GM18498 (cell line): ENCODE data around the gene GTPBP1.
A peak's percentile ranks its signal among the peaks of the same experiment; 100 is the strongest.

ENCODE experiments used
- ATAC-seq: cut with Tn5 transposase; IDR thresholded peaks from one replicate; pipeline ENCODE4 v1.9.1; 2021; ENCODE audit warnings: mild to moderate bottlenecking, moderate library complexity; ENCODE audit not compliant: unreplicated experiment

GTPBP1 gene

DNA sequence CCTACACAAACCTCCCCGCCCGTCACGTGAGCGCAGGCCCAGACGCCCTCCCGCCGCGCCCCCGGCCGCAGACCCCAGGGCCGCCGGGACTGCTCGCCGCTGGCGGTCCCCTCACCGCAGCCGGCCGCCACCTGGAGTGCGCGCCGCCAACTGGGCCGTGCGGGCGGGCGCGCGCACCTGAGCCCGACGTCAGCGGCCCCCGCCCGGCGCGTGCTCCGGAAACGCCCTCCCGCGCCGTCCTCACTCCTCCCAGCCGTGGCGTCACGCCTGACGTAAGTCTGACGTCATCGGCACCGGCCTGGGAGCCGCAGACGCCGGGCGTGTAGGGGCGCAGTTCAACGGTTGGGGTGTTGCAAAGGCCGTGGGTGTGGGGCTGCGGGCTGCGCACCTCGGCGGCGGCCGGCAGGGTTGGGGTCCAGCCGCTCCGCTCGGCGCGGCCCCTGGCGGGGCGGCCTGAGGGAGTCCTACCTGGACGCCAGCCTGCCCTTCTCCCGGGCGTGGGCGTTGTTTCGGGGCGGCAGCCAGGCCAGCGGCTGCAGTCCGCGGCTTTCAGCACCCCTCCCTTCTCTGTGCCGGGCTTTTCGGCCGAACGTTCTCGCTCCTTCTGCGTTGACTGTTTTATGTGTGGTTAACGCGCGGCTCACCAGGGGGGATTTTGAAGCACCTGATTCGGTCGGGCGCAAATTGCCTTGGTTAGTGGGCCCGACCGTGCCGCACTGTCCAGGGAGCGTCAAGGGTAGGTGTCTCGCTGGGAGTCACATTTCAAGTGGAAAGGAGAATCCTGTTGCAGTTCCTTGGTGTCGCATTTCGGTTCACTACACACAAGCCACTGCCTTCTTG lies 4.7 kb upstream of the GTPBP1 start, which contains the start of gene JOSD1:
JOSD1 (minus strand) TSS at position 155 of the 840 bp plus-strand sequence. CDS start 956 bp downstream, outside the sequence.
- peak; percentile 47 for ATAC-seq

- ATAC-seq: no peak
These were observed 1.0 kb upstream of the GTPBP1 start for GRCh38 chr22:38704654-38705234.

DNA sequence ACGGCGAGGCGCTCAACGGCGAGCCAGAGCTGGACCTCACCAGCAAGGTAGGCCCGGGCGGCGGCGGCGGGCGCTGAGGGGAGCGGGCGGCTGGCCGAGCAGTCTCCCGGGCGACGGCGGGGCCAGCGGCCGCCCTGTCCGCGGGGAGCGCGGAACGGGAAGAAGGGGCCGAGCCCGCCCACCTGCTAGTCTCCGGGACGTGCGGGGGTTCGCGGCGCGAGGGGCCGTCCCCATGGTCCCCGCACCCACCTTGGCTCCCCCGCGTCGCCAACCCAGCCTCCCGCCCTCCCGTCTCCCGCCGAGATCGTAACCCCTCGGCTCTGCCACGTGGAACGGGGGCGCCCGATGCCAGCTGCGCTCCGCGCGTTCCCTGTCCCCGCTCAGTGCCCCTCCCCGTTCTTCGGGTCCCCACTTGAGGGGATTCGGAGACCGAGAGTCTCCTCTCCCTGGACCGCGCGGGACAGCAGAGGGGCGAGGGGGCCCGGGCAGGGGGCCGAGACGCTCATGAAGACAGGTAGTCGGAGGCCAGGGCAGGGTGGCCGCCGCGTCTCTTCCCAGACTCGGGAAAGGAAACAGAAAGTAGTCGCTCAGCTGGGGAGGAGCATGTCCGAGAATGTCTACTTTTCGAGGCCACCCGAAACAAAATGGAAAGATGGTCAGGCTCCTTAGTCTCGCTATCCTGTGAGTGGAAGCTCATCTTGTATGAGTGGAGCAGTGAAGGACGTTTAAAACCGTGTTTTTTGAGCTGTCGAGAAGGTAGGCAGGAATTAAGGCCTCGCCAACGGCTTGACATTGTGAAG lies 557 bp downstream of the GTPBP1 start:
- peak; percentile 5 for ATAC-seq

- no peak for ATAC-seq
These were observed 1.1 kb downstream of the GTPBP1 start for GRCh38 chr22:38706901-38707195.

- ATAC-seq: no peak
These were observed 1.6 kb downstream of the GTPBP1 start for GRCh38 chr22:38707346-38707745.

DNA sequence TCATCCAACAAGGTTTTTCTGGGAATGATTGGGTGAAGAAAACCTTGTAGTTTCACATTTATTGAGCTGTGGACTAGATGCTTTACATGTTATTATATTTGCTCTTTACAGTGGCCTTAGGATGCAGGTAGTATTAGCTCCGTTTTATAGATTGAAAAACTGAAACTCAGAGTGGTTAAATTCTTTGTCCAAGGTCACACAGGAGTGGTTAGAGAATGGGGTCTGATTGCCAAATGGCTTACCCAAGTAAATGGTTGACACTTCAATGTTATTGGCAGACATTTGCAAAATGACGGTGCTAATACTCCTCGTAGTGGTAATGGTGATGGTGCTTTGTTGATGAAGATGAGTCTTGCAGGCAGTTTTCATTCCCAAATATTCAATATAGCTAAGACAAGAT lies 2.2 kb downstream of the GTPBP1 start:
- ATAC-seq: no peak

DNA sequence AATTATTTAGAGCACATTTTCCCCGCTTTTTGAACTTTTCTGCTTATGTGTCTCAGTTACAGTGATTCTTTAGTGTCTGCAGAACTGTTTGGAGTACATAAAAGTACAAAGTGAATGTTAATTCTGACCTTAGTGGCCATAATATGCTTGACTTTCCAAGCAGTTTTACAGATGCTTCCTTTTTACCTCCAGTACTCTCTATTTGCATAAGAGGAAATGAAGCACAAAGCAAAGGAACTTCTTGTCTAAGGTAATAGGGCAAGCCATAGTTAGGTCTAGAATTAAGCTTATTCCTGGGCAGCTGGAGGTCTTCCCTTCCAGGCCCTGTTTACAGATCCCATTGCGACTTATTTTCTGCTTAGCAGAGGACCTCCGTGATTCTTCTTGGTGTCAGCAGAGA lies 3.6 kb downstream of the GTPBP1 start:
- no peak for ATAC-seq

DNA sequence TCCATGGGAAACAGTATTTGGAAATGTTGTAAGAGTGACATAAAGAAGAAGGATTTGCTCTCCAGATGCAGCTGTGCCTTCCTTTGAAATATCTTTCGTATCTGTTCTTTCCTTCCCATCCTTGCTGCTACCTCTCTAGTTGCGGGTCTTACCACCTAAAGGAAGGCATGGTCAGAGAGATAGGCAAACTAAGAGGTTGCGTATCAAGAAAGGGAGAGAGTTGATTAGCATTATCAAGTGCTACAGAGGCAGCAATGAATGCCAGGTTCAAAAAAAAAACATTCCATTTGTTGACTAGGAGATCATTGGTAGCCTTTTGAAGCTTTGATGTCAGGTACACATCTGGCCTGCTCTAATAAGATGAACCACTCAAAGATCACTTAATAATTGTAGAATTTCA lies 4.6 kb downstream of the GTPBP1 start:
- ATAC-seq: no peak

GRCh38 chr22:38710866-38711265 lies 5.1 kb downstream of the GTPBP1 start:
- no peak for ATAC-seq

DNA sequence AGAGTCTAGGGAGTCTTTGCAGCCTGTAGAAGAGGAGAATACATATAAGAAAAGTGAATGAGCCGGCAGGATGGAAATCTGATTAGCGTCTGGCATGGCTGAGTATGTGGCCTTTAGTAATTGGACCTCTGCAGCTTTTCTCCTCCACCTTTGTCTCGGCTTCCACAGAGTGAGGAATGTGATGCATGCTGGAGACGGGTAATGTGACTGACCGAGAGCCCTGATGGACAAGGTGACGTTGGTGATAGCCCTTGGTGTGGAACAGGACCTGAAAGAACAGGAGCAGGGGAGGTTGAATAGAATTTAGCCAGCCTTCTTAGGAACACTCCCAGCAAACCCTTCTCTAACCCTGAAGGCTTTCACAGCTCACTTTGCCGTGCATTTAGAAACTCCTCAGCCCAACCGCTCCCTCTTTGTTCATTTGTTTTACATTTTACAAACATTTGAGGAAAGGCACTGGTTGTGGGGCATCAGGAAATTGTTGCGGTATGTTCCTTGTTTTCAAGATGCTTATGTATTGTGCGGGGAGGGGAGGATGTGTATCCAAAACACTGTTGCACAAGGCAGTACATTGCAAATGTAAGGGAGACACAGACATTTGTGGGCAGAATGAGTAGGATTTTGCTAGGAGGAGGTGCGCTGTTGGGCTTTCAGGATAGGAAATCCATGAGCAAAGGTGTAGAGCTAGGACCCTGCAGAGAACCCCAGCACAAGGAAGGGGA lies 6.9 kb downstream of the GTPBP1 start:
- no peak for ATAC-seq

DNA sequence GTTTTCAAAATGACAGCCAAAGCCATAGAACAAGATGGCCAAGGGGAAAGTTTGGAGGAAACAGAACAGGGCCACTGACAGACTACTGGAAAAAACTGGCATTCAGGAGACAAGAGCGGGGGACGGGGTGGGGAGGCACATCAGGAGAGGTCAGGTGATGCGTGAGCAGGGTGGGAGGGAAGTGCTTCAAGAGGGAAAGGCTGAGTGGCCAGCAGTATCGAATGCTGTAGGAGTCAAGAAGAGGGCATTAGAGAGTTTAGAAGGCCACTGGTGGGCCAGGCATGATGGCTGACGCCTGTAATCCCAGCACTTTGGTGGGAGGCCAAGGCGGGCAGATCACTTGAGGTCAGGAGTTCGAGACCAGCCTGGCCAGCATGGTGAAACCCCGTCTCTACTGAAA lies 8.2 kb downstream of the GTPBP1 start:
- no peak for ATAC-seq

- ATAC-seq: no peak
These were observed 9.5 kb downstream of the GTPBP1 start for GRCh38 chr22:38715176-38715764.

DNA sequence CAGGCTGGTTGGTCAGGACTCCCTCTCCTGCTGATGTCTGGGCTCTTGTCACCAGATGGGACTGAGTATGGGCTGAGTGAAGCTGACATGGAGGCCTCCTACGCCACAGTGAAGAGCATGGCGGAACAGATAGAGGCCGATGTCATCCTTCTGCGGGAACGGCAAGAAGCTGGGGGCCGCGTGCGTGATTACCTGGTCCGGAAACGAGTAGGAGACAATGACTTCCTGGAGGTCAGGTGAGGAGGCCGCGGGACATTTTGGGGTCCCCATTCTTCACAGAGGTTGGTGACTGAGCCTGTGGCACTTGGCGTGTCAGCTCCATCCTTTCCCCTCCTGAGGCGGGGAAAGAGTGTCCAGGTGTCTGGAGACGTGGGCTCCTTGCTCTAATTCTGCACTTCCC lies 10.1 kb downstream of the GTPBP1 start:
- ATAC-seq: no peak

DNA sequence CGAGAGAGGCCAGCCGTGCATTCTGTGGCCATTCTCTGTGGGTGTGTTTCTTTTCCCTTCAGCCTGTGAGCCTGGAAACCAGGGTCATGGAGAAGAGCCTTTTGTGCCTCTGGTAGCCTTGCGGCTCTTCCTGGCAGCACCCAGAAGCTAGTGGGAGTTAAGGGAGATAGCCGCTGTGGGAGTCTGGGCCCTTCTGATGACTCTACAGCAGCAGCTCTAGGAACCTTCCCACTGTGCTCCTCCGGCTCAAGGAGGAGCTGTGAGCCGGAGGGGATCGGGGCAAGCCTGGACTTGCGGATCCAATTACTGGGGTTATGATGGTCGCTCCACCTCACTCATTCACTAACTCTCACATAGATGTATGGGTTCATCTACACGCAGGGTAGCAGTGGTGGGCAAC lies 10.5 kb downstream of the GTPBP1 start:
- no peak for ATAC-seq

DNA sequence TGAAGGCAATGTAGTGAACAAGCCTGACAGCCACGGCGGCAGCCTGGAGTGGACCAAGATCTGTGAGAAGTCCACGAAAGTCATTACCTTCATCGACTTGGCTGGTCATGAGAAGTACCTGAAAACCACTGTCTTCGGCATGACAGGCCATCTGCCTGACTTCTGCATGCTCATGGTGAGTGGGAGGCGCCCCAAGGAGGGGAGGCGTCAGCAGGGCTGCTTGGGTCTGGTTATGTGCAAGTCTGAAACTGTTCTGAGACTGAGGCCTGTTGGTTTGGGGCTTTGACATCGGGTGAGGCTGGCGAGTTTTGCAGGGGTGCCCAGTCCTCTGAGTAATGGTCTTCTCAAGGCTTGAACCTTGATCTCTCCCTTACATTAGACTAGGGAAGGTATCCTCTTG lies 11.1 kb downstream of the GTPBP1 start:
- ATAC-seq: no peak

- no peak for ATAC-seq
These were observed 11.5 kb downstream of the GTPBP1 start for GRCh38 chr22:38717244-38717643.

DNA sequence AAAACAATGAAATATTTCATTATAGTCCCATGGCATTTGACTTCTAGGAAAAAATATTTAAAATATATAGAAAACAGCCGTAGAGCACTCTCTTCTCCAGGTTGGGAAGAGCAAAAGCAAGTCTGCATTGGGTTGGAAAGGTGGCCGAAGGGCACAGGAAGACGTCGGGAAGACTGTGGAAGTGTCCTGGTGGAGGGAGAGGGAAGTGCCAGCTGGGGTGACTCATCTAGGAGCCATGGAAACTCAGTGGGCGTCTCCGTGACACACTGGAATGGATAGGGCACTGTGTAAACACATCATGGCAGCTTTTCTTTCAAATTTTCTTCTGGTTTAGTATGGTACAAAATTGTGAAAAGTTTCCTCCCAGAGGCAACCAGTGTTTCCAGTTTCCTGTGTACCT lies 12.7 kb downstream of the GTPBP1 start:
- ATAC-seq: no peak

DNA sequence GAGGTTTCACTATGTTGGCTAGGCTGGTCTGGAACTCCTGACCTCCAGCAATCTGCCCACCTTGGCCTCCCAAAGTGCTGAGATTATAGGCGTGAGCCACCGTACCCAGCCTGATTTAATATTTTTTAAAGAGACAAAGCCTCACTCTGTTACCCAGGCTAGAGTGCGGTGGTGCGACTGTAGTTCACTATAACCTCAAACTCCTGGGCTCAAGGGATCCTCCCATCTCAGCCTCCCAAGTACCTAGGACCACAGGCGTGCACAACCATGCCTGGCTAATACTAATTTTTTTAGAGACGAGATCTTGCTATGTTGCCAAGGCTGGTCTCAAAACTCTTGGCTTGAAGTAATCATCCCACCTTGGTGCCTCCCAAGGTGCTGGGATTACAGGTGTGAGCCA lies 13.5 kb downstream of the GTPBP1 start:
- ATAC-seq: no peak

- ATAC-seq: no peak
These were observed 14.6 kb downstream of the GTPBP1 start for GRCh38 chr22:38720350-38720749.

- ATAC-seq: no peak
These were observed 15.8 kb downstream of the GTPBP1 start for GRCh38 chr22:38721551-38721950.

DNA sequence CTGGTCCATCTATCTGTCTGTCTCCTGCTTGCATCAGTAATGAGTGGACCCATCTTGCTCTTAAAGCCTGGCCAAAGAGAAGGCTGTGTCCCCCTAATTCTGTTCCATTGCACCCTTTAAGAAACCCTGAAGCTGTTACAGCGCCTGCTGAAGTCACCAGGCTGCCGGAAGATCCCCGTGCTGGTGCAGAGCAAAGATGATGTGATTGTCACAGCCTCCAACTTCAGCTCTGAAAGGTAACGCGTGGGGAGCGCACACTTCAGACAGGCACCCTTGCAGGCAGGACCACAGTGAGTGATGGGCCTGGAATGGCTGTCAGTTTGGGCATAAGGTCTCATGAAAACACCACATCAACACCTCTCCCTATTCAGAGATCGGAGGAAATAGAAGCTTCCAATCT lies 18.4 kb downstream of the GTPBP1 start:
- no peak for ATAC-seq
